AG20443 (cell line): Measurements from ENCODE around the gene AHRR.

Experiments
- DNase-seq: peaks from one replicate; pipeline ENCODE4 v3.0.0; 2012; ENCODE audit warnings: low spot score, mixed read lengths

The AHRR gene

GRCh38 chr5:443239-444151 lies 122.0 kb downstream of the AHRR start:
- no peak for DNase-seq

GRCh38 chr5:444226-444625 lies 122.7 kb downstream of the AHRR start:
- DNase-seq: no peak

GRCh38 chr5:445591-445990 lies 124.1 kb downstream of the AHRR start:
- no peak for DNase-seq

- DNase-seq: no peak
Measured at GRCh38 chr5:446066-446882, 124.8 kb downstream of the AHRR start.

- DNase-seq: peak; percentile 65
Measured at GRCh38 chr5:446883-447263, 125.4 kb downstream of the AHRR start.

- DNase-seq: no peak
Measured at GRCh38 chr5:447501-447900, 126.0 kb downstream of the AHRR start.

GRCh38 chr5:448061-448765 lies 126.7 kb downstream of the AHRR start:
- no peak for DNase-seq

GRCh38 chr5:448766-449090 lies 127.2 kb downstream of the AHRR start:
- DNase-seq: no peak

GRCh38 chr5:449151-449550 lies 127.6 kb downstream of the AHRR start:
- no peak for DNase-seq

GRCh38 chr5:451587-452458 lies 130.3 kb downstream of the AHRR start:
- no peak for DNase-seq

GRCh38 chr5:452978-453710 lies 131.6 kb downstream of the AHRR start:
- no peak for DNase-seq

- DNase-seq: no peak
Measured at GRCh38 chr5:453725-454481, 132.4 kb downstream of the AHRR start.

GRCh38 chr5:454936-455335 lies 133.4 kb downstream of the AHRR start:
- DNase-seq: no peak

GRCh38 chr5:455806-456205 lies 134.3 kb downstream of the AHRR start:
- DNase-seq: no peak

GRCh38 chr5:456351-457194 lies 135.1 kb downstream of the AHRR start:
- no peak for DNase-seq

GRCh38 chr5:457195-457961 lies 135.9 kb downstream of the AHRR start:
- DNase-seq: no peak

- peak; percentile 86 for DNase-seq
Measured at GRCh38 chr5:458547-459353, 137.2 kb downstream of the AHRR start.
